K562 (cell line): ENCODE data around the gene HOMEZ. TPM values are rescaled to one million over a fixed set of nuclear protein-coding genes. Genes with fewer than 3 reads are reported as not detected.

ENCODE experiments used
- ELK1 ChIP-seq: sonication (generic); formaldehyde crosslinking; IDR thresholded peaks from 2 replicates; pipeline ENCODE4 v1.8.1; 2022; ENCODE audit warnings: missing genetic modification reagents
- FOSL1 ChIP-seq: fragments of 200-800 bp; sonication (Bioruptor generic); conservative IDR thresholded peaks from 2 replicates; pipeline ENCODE4 v1.6.1; 2016; ENCODE audit warnings: missing genetic modification characterization, missing compliant biosample characterization
- ILF3 ChIP-seq: fragments of 450-650 bp; IDR thresholded peaks from 2 replicates; pipeline ENCODE4 v1.6.1; 2018; ENCODE audit warnings: antibody characterized with exemption, mild to moderate bottlenecking, moderate library complexity, borderline replicate concordance
- ILK ChIP-seq: fragments of 450-650 bp; IDR thresholded peaks from 2 replicates; pipeline ENCODE4 v1.6.1; 2016; ENCODE audit warnings: missing genetic modification characterization, low read depth, mild to moderate bottlenecking, missing compliant biosample characterization, moderate library complexity, borderline replicate concordance
- NR2F6 ChIP-seq: fragments of 450-650 bp; formaldehyde crosslinking; IDR thresholded peaks from 2 replicates; pipeline ENCODE4 v1.4.0; 2020; ENCODE audit warnings: mild to moderate bottlenecking
- PHF8 ChIP-seq: fragments of 200-600 bp; sonication (generic); IDR thresholded peaks from 2 replicates; pipeline ENCODE4 v1.6.1; 2012; ENCODE audit warnings: mixed run types, mild to moderate bottlenecking, inconsistent platforms, low read length, moderate library complexity, borderline replicate concordance
- USF2 ChIP-seq: sonication (generic); formaldehyde crosslinking; IDR thresholded peaks from 2 replicates; pipeline ENCODE4 v1.5.0; 2020; ENCODE audit warnings: missing genetic modification reagents
- ZBTB7A ChIP-seq: IDR thresholded peaks from 2 replicates; pipeline ENCODE4 v1.6.1; 2011; ENCODE audit warnings: low read depth, mild to moderate bottlenecking, low read length, moderate library complexity, borderline replicate concordance; ENCODE audit not compliant: control insufficient read depth
- ZC3H4 ChIP-seq: sonication (generic); formaldehyde crosslinking; IDR thresholded peaks from 2 replicates; pipeline ENCODE4 v1.9.0; 2021; ENCODE audit warnings: missing genetic modification reagents, borderline replicate concordance
- ZNF639 ChIP-seq, 2 experiments: fragments of 200-800 bp in 1 of 2; sonication (Bioruptor generic) in 1 of 2; sonication (generic) in 1 of 2; formaldehyde crosslinking in 1 of 2; IDR thresholded peaks in 1 of 2; conservative IDR thresholded peaks in 1 of 2; 2 replicates each; pipeline versions ENCODE4 v1.5.0 to v1.6.1; 2016 to 2020; ENCODE audit warnings: missing compliant biosample characterization in 1 of 2, missing genetic modification characterization in 1 of 2, missing genetic modification reagents in 1 of 2
- polyA plus RNA-seq, 8 experiments: library from polyadenylated mRNA; depleted of rRNA in 4 of 8; stranded (reverse) in 5 of 8; unstranded in 3 of 8; fragments of >200 nt; fragmentation: Nextera tagmentation in 2 of 8; fragmentation: Illumina TruSeq in 1 of 8; extraction: Ambion mirVana in 2 of 8; extraction: Trizol in 1 of 8; gene quantifications; 2 replicates each; pipeline versions ENCODE4 v1.2.1 to v1.2.3, GENCODE V29; 2011 to 2014; ENCODE audit warnings: inconsistent platforms in 1 of 8, missing spikeins in 1 of 8
- total RNA-seq, 7 experiments: library from RNA; depleted of rRNA in 6 of 7; stranded (reverse); fragments of >200 nt in 6 of 7; fragmentation: Illumina TruSeq in 2 of 7; extraction: Trizol in 2 of 7; gene quantifications; 2 replicates each; pipeline versions ENCODE4 v1.2.1 to v1.2.3, GENCODE V29; 2011 to 2021; ENCODE audit warnings: low replicate concordance in 1 of 7

Gene HOMEZ
- total and polyA plus RNA-seq, 9 of the 15 experiments (the other 6 are each of a cell fraction or from before 2014, with no cell fraction given) = 3.0 to 30.2 (median 16.9) TPM

GRCh38 chr14:23321572-23322547, 35.9 kb upstream of the HOMEZ start (continued):
- TF ChIP-seq ZNF639 (CRISPR knock-in tag; conservative IDR thresholded peaks at IDR 0.05 in 1 of 2, IDR thresholded peaks at IDR 0.05 in 1 of 2) (peak in 1 of 2 experiments; percentile 87; a peak in 2 of 4 replicates), USF2 (no peak), ZC3H4 (CRISPR knock-in tag) (0 out of 2 replicates have a peak, but pooled peaks have one; percentile 24), ELK1 (CRISPR knock-in tag) (no peak), PHF8 (peak; percentile 56; the same call in 1 of the 2 replicates), FOSL1 (tag) (0 out of 2 replicates have a peak, but pooled peaks have one; percentile 16), ILK (no peak), ZBTB7A (peak; percentile 59; the same call in 1 of the 2 replicates), NR2F6 (CRISPR knock-in tag) (peak; percentile 73), ILF3 (no peak)
